GM12878 (cell line): Measurements from ENCODE around the gene SPAG16. TPM values are rescaled to one million over a fixed set of nuclear protein-coding genes. Genes with fewer than 3 reads are reported as not detected.

Experiments used
- ATAC-seq: fragments of 200-7000 bp; cut with Tn5 transposase; 3 replicates; pipeline ENCODE4 v1.9.1; 2020; ENCODE audit warnings: mild to moderate bottlenecking, moderate library complexity
- BruUV-seq: library from RNA; stranded (reverse); fragments of 400-500 nt; replicated peaks from 2 replicates; lab custom pipeline; 2021; lab: Mats Ljungman, UMichigan
- CTCF ChIA-PET: fragments of 300-600 bp; sonication (Branson Sonifier 250); formaldehyde crosslinking; extraction: SDS; loops from one replicate; lab custom pipeline; 2021; ENCODE audit warnings: inconsistent platforms; lab: Yijun Ruan, JAX
- POLR2A ChIA-PET: fragments of 350-600 bp; formaldehyde crosslinking; extraction: SDS; loops from one replicate; lab custom pipeline; 2021; ENCODE audit warnings: inconsistent platforms; lab: Charles Lee
- RAD21 ChIA-PET: fragments of 300-600 bp; sonication (Branson Sonifier 250); formaldehyde crosslinking; loops from one replicate; lab custom pipeline; 2023; ENCODE audit warnings: antibody characterized with exemption; ENCODE audit not compliant: unreplicated experiment; lab: Charles Lee
- SMC1A ChIA-PET: fragments of 300-600 bp; sonication (Branson Sonifier 250); formaldehyde crosslinking; loops from one replicate; lab custom pipeline; 2023; ENCODE audit not compliant: unreplicated experiment, uncharacterized antibody; lab: Charles Lee
- DNase-seq: peaks from one replicate; pipeline ENCODE4 v3.0.0-alpha.2; 2011; ENCODE audit warnings: low read depth, low spot score
- FAIRE-seq: peaks from 3 replicates; lab custom pipeline; 2011; peaks lifted over from hg19 to GRCh38; lab: Jason Lieb, UNC
- H2AFZ ChIP-seq: 2 replicates; pipeline ENCODE4 v1.6.0; 2011; ENCODE audit warnings: low read depth, low read length, control low read depth; ENCODE audit not compliant: control insufficient read depth
- H3K27ac ChIP-seq: 2 replicates; pipeline ENCODE4 v1.5.1; 2011; ENCODE audit warnings: control low read depth; ENCODE audit not compliant: control insufficient read depth, insufficient read depth
- H3K27me3 ChIP-seq, 2 experiments: replicated peaks in 1 of 2; 2 replicates each; pipeline versions ENCODE4 v1.6.0 to v1.6.1; 2011; ENCODE audit warnings: low read length in 1 of 2; ENCODE audit not compliant: control insufficient read depth in 2 of 2, insufficient read depth in 2 of 2
- H3K36me3 ChIP-seq, 2 experiments: 2 replicates each; pipeline ENCODE4 v1.5.1; 2011; ENCODE audit warnings: low read length in 1 of 2; ENCODE audit not compliant: control insufficient read depth in 2 of 2, insufficient read depth in 2 of 2
- H3K4me1 ChIP-seq: 2 replicates; pipeline ENCODE4 v1.6.1; 2011; ENCODE audit warnings: mild to moderate bottlenecking, low read length, moderate library complexity, mixed read lengths; ENCODE audit not compliant: control insufficient read depth, insufficient read depth
- H3K4me2 ChIP-seq: 2 replicates; pipeline ENCODE4 v1.6.0; 2011; ENCODE audit warnings: control low read depth; ENCODE audit not compliant: control insufficient read depth, insufficient read depth
- H3K4me3 ChIP-seq: fragments of 200-600 bp; sonication (generic); 2 replicates; pipeline ENCODE4 v1.5.1; 2016
- H3K79me2 ChIP-seq: 2 replicates; pipeline ENCODE4 v1.6.0; 2011; ENCODE audit warnings: low read length; ENCODE audit not compliant: control insufficient read depth, insufficient read depth
- H3K9ac ChIP-seq: 2 replicates; pipeline ENCODE4 v1.8.0; 2011; ENCODE audit warnings: low read length, control low read depth, mixed read lengths; ENCODE audit not compliant: control insufficient read depth, insufficient read depth
- H3K9me3 ChIP-seq: replicated peaks from 3 replicates; pipeline ENCODE4 v1.5.1; 2011; ENCODE audit warnings: mild to moderate bottlenecking, low read length; ENCODE audit not compliant: control insufficient read depth, insufficient read depth
- H4K20me1 ChIP-seq: 2 replicates; pipeline ENCODE4 v1.6.0; 2011; ENCODE audit not compliant: control insufficient read depth, insufficient read depth
- ASH2L ChIP-seq: fragments of 300-600, 200-600 bp; sonication (generic); IDR thresholded peaks from 2 replicates; pipeline ENCODE4 v1.6.1; 2017; ENCODE audit warnings: low read depth, mild to moderate bottlenecking, borderline replicate concordance
- BACH1 ChIP-seq: fragments of 450-650 bp; IDR thresholded peaks from 2 replicates; pipeline ENCODE4 v1.6.1; 2017; ENCODE audit warnings: mild to moderate bottlenecking, borderline replicate concordance
- BMI1 ChIP-seq: fragments of 450-650 bp; IDR thresholded peaks from 2 replicates; pipeline ENCODE4 v1.6.1; 2016; ENCODE audit warnings: mild to moderate bottlenecking, moderate library complexity, borderline replicate concordance
- EZH2 ChIP-seq: IDR thresholded peaks from 2 replicates; pipeline ENCODE4 v1.6.1; 2012; ENCODE audit warnings: low read depth, mild to moderate bottlenecking, control low read depth, inconsistent platforms, low read length, borderline replicate concordance; ENCODE audit not compliant: control insufficient read depth
- NKRF ChIP-seq: fragments of 450-650 bp; conservative IDR thresholded peaks from 2 replicates; pipeline ENCODE4 v1.6.1; 2017; ENCODE audit warnings: mild to moderate bottlenecking, moderate library complexity
- PML ChIP-seq: IDR thresholded peaks from 2 replicates; pipeline ENCODE4 v1.6.1; 2012; ENCODE audit warnings: low read length, inconsistent platforms
- RB1 ChIP-seq: fragments of 450-650 bp; formaldehyde crosslinking; IDR thresholded peaks from 2 replicates; pipeline ENCODE4 v1.6.1; 2017; ENCODE audit warnings: mild to moderate bottlenecking, borderline replicate concordance
- RFX5 ChIP-seq: IDR thresholded peaks from 2 replicates; pipeline ENCODE4 v1.6.1; 2011; ENCODE audit warnings: low read depth, low read length, improper control_type of control experiment
- SIN3A ChIP-seq: IDR thresholded peaks from 2 replicates; pipeline ENCODE4 v1.6.1; 2012; ENCODE audit warnings: low read depth, low read length, improper control_type of control experiment
- ZZZ3 ChIP-seq: IDR thresholded peaks from 2 replicates; pipeline ENCODE4 v1.6.1; 2011; ENCODE audit warnings: low read depth; ENCODE audit not compliant: control insufficient read depth, insufficient read length
- WGBS: methylation state at CpG from one replicate; pipeline ENCODE4 v1.1.6; 2016; ENCODE audit warnings: low lambda C conversion rate; ENCODE audit not compliant: insufficient replicate concordance, insufficient coverage; ENCODE audit errors: missing lambda C conversion rate; 5-methylcytosine and 5-hydroxymethylcytosine counted together
- in situ Hi-C: fragments of 300-500 bp; cut with MboI; formaldehyde crosslinking; loops from 9 replicates; pipeline ENCODE4 v1.14.3; 2018; ENCODE audit warnings: mixed read lengths
- intact Hi-C: fragments of 100-400 bp; cut with micrococcal nuclease; formaldehyde crosslinking; loops from one replicate; pipeline ENCODE4 v1.14.2; 2022; ENCODE audit not compliant: unreplicated experiment
- polyA plus RNA-seq, 11 experiments: library from polyadenylated mRNA; depleted of rRNA in 4 of 11; unstranded in 6 of 11; stranded (reverse) in 5 of 11; fragments of >200 nt; fragmentation: Nextera tagmentation in 4 of 11; fragmentation: Illumina TruSeq in 1 of 11; extraction: Ambion mirVana in 4 of 11; extraction: Trizol in 1 of 11; gene quantifications; 1 replicate in 1 of 11; 2 replicates in 10 of 11; pipeline versions ENCODE4 v1.2.1 to v1.2.3, GENCODE V29; 2011 to 2016; ENCODE audit warnings: inconsistent platforms in 2 of 11, missing spikeins in 2 of 11, low read depth in 1 of 11
- total RNA-seq, 4 experiments: library from RNA; depleted of rRNA in 3 of 4; stranded (reverse); fragments of >200 nt in 3 of 4; fragmentation: Illumina TruSeq in 1 of 4; extraction: Trizol in 1 of 4; gene quantifications; 2 replicates each; pipeline versions ENCODE4 v1.2.1 to v1.2.3, GENCODE V29; 2013 to 2021

SPAG16 gene
- total and polyA plus RNA-seq, 10 of the 15 experiments (the other 5 are each of a cell fraction or from before 2014, with no cell fraction given), result 6.0 to 25.0 (median 15.2) TPM

GRCh38 chr2:214130114-214130513 lies 845.9 kb downstream of the SPAG16 start:
- 25% methylated on average over 2 of the region's 2 CpGs for WGBS
- no peaks in the 10 kb centered on the region for H3K27me3 ChIP-seq
- no peak for DNase-seq
- no TSS peak for BruUV-seq
- no peaks in the 10 kb centered on the region for H3K9me3 ChIP-seq
- TF ChIP-seq SIN3A (no peak), BMI1 (no peak), PML (no peak), BACH1 (no peak), ASH2L (no peak), NKRF (no peak), ZZZ3 (no peak), RFX5 (no peak), EZH2 (no peak), RB1 (no peak)
- ChIA-PET SMC1A (interaction anchor here (1.2 to 1.9 kb wide), 3 partner anchors 10 to 13 kb away, joined by 3 to 5 read pairs (median 3); no protein-coding TSS in a partner anchor), CTCF (interaction anchor here (0.6 kb wide), 1 partner anchor 1231 kb away, joined by 3 read pairs; no protein-coding TSS in a partner anchor), RAD21 (interaction anchor here (0.8 kb wide), 1 partner anchor 14 kb away, joined by 3 read pairs; no protein-coding TSS in a partner anchor), POLR2A (no interaction called here)
- no peaks in the 10 kb centered on the region for H3K79me2 ChIP-seq
- H3K4me1 ChIP-seq, result no peaks in the 10 kb centered on the region
- H3K36me3 ChIP-seq, result no peaks in the 10 kb centered on the region
- no peak overlapping the region for H3K9ac ChIP-seq
- H3K27ac ChIP-seq, result no peak overlapping the region
- no peak overlapping the region for H3K4me2 ChIP-seq
- H2AFZ ChIP-seq, result no peak overlapping the region
- intact Hi-C loops (no loop called here), in situ Hi-C loops (no loop called here)
- no peaks in the 10 kb centered on the region for H4K20me1 ChIP-seq
- ATAC-seq, result peak; percentile 37; the same call in 2 of the 3 replicates
- FAIRE-seq, result no peak
- no peak overlapping the region for H3K4me3 ChIP-seq
